WI38 (cell line): ENCODE results near the gene RCVRN.

ENCODE experiments used
- H3K4me3 ChIP-seq: 2 replicates; pipeline ENCODE4 v1.5.1; 2011; ENCODE audit warnings: low read depth, mild to moderate bottlenecking, control low read depth, low read length
- CTCF ChIP-seq: IDR thresholded peaks from 2 replicates; pipeline ENCODE4 v1.5.1; 2012; ENCODE audit warnings: low read depth, mild to moderate bottlenecking, control low read depth, low read length

Gene RCVRN

GRCh38 chr17:9941305-9941704, 36.2 kb upstream of the RCVRN start:
- no peak overlapping the region for H3K4me3 ChIP-seq
- no peak for TF ChIP-seq CTCF

GRCh38 chr17:9940841-9941240, 35.8 kb upstream of the RCVRN start:
- no peak overlapping the region for H3K4me3 ChIP-seq
- TF ChIP-seq CTCF, result no peak

GRCh38 chr17:9938764-9939163, 33.7 kb upstream of the RCVRN start:
- H3K4me3 ChIP-seq, result no peak overlapping the region
- no peak for TF ChIP-seq CTCF

- no peak for TF ChIP-seq CTCF
- no peak overlapping the region for H3K4me3 ChIP-seq
Observed at GRCh38 chr17:9937901-9938300, 32.8 kb upstream of the RCVRN start.

GRCh38 chr17:9937241-9937761, 32.2 kb upstream of the RCVRN start:
- no peak for TF ChIP-seq CTCF
- H3K4me3 ChIP-seq, result no peak overlapping the region

GRCh38 chr17:9936095-9936494, 31.0 kb upstream of the RCVRN start:
- no peak overlapping the region for H3K4me3 ChIP-seq
- no peak for TF ChIP-seq CTCF

GRCh38 chr17:9935408-9935807, 30.3 kb upstream of the RCVRN start:
- no peak overlapping the region for H3K4me3 ChIP-seq
- no peak for TF ChIP-seq CTCF
